Glomerular visceral epithelial cell (primary cell): ENCODE data around the gene HADHB.
"Not testable (repeated sequence)": the region's sequence is repeated elsewhere in the genome, so short reads cannot be mapped to it uniquely, and the experiment has no call there.

ENCODE experiments used
- DNase-seq: peaks from one replicate; pipeline ENCODE4 v3.0.0-alpha.2; 2016; ENCODE audit errors: extremely low spot score

Gene HADHB

GRCh38 chr2:26245231-26245732 is 543 bp downstream of the HADHB start:
- DNase-seq = peak; percentile 28

DNA sequence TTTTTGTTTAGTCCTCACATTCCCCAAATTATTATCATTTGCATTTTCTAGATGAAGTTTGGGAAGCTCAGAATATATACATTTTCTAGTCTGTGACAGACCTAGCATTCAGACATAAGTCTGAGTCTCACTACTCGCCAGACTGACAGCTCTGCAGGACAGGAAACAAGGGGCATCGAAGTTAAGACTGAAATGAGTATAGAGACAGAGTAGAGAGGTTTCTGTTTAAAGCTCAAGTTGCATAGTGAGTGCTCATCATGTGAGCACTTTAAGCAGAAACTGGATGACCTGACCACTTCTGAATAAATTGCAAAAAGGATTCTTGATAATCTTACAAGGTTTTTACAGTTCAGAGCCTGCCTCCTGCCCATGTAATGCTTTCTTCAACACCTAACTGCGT is 1.1 kb downstream of the HADHB start:
- peak; percentile 11 for DNase-seq

GRCh38 chr2:26246818-26247217 is 2.1 kb downstream of the HADHB start:
- peak; percentile 17 for DNase-seq

DNA sequence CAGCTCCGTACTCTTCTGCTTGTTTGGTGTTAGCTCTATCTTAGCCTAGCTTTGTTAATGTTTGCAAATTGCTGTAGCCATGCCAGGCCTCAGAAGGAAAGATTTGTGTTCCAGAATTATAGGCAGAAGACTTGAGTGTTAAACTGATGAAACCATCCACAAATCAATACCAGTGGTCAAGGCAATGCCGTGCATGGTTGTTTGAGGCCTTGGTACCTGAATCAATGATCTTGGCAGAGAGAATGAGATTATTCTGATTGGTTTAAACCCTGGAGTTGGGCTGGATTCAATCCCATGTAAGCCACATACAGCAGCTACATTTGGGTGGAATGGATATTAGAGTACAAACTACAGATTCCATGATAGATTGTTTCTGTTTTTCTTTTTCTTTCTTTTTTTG is 4.9 kb downstream of the HADHB start:
- no peak for DNase-seq

DNA sequence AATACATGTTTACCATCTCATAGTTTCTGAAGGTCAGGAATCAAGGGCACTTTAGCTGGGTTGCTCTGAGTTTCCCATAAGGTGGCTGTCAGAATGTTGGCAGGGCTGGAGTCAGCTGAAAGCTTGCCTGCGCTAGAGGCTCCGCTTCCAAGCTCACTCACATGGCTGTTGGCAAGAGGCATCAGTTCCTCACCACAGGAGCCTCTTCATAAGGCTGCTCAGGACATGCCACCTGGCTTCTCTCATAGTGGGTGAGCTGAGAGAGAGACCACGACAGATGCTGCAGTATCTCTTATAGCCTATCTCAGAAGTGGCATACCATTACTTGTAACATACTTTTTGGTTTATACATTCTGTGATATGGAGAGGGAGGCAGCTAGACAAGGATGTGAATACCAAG is 7.2 kb downstream of the HADHB start:
- DNase-seq = no peak

DNA sequence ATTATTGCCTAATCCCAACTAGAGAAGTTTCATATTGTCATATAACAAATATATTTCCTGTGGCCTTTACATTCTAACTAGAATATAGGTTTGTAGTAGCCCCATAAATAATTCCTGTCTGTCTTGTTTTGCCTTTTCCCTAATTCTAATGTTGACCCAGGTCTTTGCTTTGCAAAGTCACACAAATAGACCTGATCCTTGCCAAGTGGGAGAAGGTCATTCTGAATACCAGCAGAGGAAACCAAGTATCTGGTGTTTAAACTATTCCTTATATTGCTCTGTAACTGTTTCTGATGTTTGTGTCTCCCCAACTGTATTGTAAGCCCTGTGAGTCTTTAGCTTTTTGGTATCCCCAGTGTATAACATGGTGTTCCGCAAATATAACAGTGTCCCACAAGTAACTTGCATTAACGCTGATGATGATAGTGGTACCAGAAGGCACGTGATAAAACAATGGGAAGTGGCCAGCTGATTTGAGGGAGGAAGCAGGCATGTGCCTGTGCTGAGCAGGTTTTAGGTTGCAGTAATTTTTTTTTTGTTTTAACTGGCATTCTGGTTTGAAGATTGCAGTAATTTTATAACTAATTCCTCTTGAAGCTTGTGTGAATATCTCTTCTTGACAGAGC is 11.1 kb downstream of the HADHB start:
- DNase-seq = no peak

DNA sequence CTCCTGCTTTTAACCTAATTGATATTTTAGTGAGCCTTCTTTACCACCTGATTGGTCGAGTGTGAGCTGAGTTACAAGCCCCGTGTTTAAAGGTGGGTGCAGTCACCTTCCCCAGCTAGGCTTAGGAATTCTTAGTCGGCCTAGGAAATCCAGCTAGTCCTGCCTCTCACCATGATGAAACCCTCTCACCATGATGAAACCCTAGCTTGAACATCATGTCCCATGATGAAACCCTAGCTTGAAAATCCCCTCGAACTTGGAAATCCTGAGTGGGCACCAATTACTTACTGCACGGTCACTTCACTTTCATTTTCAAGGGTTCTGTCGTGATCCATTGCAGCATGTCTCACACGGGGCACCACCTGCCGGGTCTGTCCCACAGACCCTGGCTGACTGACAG is 14.1 kb downstream of the HADHB start:
- DNase-seq = not testable (repeated sequence)

DNA sequence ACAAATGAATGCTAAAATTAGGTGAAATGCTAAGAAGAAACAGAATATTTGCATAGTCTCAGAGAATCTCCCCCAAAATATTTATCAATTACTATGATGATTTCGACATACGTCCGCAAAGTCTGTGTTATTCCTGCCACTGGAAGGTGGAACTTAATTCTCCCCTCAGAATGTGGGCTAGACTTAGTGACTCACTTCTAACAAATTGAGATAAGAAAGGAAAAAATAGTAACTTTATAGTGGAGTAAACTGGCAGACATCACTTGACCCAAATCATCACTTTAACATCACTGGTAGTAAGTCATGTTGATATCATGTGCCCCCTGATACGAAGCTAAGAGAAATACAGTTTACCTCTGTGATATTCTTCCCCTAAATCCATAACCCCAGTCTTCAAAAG is 23.5 kb downstream of the HADHB start:
- DNase-seq = no peak

GRCh38 chr2:26268670-26269385 is 24.1 kb downstream of the HADHB start:
- not testable (repeated sequence) for DNase-seq

DNA sequence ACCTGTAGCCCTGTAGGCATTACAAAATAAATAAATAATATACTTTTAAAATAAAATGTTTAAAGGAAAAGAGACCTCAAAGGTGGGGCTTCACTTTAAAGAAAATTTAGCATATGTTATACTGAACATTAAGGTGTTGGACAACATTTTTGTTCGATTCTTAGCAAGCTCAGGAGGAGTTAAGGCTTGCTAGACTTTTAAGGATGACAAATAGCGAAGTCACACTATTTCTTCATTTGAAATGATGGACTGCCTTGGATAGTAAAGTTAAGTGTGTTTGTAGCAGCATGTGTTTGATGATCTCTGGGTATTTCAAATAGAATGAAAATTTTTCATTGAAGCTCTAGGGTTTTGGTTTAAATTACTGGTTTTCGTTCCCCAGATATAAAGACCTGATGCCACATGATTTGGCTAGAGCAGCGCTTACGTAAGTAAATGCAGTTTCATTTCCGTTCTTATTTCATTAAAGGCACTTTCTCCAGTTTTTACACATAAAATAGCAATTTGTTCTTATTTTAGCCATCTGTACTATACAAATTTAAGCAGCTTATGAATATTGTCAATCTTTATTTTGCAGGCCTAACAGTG is 24.9 kb downstream of the HADHB start:
- no peak for DNase-seq

GRCh38 chr2:26270373-26270772 is 25.6 kb downstream of the HADHB start:
- no peak for DNase-seq

- DNase-seq = no peak
Measured at GRCh38 chr2:26273501-26273900, 28.8 kb downstream of the HADHB start.

DNA sequence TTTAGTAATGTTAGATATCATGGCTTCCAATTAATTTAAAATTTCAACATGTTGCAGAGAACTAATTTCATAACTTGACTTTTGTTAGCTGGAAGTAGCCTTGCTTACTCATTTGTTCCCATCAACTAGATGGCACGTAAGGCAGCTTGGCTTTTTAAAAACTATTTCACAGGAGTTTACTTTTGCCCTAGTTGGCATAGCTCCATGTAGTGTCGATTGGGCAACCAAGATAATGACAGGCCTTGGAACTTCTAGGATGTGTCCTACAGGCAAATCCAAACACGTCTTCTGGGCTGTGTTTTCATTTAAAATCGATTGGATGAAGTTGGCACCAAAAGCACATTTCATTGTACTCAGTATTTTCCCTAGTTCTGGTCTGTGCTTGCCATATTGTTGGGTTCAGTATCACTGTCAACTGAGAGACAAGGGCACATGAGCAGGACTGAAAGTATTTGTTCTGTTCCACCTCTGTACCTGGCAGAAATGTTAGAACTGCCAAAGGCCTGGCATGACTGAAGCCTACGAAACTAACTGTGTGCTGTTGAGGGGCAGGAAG is 29.4 kb downstream of the HADHB start:
- peak; percentile 3 for DNase-seq

GRCh38 chr2:26276484-26277227 is 31.9 kb downstream of the HADHB start:
- DNase-seq = no peak

GRCh38 chr2:26279886-26280285 is 35.1 kb downstream of the HADHB start:
- DNase-seq = no peak

GRCh38 chr2:26281226-26281625 is 36.5 kb downstream of the HADHB start:
- no peak for DNase-seq

DNA sequence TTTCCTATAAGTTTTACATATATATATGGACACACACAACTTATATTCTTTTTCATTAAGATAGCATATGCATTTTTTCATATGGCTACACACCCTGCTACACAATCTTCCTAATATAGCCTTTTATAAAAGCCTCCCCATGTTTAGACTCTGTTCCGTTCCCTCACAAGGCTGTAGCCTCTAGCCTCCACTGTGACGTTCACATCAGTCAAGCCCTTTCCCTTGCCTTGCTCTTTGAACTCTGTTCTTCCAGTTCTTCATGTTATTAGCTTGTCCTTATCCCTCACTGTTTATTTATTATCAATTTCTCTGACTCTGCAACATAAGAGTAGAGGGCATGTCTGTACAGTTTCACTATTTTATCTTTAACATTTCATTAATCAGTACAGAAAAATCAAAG is 38.9 kb downstream of the HADHB start:
- DNase-seq = no peak

- DNase-seq = peak; percentile 17
Measured at GRCh38 chr2:26284132-26284531, 39.4 kb downstream of the HADHB start.

DNA sequence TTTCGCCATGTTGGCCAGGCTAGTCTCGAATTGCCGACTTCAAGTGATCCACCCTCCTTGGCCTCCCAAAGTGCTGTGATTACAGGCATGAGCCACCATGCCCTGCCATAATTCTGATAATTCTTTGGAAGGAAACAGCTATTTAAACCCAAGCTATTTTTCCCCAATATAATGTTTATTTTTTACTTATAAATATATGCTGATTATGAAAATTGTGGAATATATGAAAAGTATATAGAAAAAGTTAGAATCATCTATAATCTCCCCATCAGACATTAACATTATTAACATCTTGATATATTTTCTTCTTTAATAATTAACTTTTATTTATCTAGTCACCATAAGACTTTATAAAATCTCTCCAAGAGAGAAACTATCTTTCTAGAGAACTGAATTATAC is 41.2 kb downstream of the HADHB start:
- DNase-seq = no peak

GRCh38 chr2:26290001-26290400 is 45.3 kb downstream of the HADHB start:
- DNase-seq = no peak

DNA sequence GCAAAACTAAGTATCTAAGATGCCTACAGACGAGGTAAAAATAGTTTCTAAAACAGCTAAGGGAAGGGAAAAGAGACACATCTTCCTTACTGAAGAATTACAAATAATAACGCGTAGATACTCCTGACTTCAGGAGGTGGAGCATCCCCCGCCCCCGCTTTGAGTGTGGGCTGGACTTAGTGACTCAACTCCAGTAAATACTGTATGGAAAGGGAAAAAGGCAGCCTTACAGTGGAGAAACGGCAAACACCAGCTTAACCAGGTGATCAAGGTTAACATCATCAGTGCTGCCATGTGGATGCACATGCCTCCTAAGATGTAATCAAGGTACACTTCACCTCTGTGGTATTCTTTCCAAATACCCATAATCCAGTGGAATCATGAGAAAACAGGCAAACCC is 47.9 kb downstream of the HADHB start:
- DNase-seq = no peak

DNA sequence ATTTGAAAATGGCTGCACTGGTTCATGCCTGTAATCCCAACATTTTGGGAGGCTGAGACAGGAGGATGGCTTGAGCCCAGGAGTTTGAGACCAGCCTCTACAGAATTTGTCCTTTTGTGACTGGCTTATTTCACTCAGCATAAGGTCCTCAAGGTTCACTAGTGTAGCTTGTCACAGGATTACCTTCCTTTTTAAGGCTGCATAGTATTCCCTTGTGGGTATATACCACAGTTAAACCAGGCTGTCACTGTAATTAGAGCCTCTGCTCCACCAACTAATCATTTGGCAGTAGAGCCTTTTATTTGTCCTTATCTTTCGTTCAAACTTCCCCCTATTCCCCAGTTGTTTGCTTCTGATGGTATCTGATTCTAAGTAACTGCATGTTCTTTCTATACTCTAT is 50.8 kb downstream of the HADHB start:
- DNase-seq = no peak
